ENCODE results near the gene BIRC3.

- TF ChIP-seq POLR2A (IDR thresholded peaks at IDR 0.05) (no peak), POLR2AphosphoS5 (IDR thresholded peaks at IDR 0.05) (no peak)
- TF ChIP-seq, protein P1, sequence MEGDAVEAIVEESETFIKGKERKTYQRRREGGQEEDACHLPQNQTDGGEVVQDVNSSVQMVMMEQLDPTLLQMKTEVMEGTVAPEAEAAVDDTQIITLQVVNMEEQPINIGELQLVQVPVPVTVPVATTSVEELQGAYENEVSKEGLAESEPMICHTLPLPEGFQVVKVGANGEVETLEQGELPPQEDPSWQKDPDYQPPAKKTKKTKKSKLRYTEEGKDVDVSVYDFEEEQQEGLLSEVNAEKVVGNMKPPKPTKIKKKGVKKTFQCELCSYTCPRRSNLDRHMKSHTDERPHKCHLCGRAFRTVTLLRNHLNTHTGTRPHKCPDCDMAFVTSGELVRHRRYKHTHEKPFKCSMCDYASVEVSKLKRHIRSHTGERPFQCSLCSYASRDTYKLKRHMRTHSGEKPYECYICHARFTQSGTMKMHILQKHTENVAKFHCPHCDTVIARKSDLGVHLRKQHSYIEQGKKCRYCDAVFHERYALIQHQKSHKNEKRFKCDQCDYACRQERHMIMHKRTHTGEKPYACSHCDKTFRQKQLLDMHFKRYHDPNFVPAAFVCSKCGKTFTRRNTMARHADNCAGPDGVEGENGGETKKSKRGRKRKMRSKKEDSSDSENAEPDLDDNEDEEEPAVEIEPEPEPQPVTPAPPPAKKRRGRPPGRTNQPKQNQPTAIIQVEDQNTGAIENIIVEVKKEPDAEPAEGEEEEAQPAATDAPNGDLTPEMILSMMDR (IDR thresholded peaks at IDR 0.05 in 8 of 11, conservative IDR thresholded peaks at IDR 0.05 in 3 of 11): no peak
Observed at GRCh38 chr11:102328748-102329147, 11.5 kb downstream of the BIRC3 start.

Measured in spleen (tissue), 7 donors.